Suppressor macrophage treated with lipopolysaccharide for 1 hour (primary cell): ENCODE data around the gene PPP1R26.
"Not testable (repeated sequence)": the region's sequence is repeated elsewhere in the genome, so short reads cannot be mapped to it uniquely, and the experiment has no call there.

Experiments
- DNase-seq, 3 donors: peaks; one replicate each; pipeline ENCODE4 v3.0.0-alpha.2; 2020 to 2022

Gene PPP1R26

DNA sequence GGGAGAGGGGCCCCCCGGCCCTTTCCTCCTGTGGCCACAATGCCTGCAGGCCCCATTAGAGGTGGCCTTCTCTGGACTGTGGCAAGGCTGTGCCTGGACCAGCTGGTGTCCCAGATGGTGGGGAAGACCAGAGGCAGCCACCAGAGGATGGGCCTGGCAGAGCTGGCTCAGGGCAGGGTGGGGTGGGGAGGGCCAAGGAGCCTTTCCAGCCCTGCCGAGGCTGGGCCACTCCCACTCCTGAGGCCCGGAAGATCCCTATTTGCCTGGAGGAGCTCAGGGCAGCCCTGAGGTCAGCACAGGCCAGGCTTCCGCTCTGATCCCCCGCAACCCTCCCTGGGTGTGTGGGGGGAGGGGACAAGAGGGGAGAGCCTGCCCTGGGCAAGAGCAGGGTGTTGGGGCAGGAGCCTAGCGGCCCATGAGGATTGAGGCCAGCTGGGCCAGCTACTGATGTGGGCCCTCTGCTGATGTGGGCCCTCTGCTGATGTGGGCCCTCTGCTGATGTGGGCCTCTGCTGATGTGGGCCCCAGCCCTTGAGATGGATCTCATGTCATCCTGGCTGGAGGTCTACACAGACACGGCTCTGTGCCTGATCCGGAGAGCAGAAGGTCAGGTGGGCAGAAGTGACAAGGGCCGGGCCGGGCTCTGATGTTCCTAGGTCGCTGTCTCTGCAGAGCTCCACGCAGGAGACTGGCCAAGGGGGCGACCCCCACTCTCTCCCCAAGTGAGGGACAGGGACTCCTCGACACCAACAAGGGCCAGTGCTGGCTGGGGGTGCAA lies 26.9 kb downstream of the PPP1R26 start:
- no peak for DNase-seq

DNA sequence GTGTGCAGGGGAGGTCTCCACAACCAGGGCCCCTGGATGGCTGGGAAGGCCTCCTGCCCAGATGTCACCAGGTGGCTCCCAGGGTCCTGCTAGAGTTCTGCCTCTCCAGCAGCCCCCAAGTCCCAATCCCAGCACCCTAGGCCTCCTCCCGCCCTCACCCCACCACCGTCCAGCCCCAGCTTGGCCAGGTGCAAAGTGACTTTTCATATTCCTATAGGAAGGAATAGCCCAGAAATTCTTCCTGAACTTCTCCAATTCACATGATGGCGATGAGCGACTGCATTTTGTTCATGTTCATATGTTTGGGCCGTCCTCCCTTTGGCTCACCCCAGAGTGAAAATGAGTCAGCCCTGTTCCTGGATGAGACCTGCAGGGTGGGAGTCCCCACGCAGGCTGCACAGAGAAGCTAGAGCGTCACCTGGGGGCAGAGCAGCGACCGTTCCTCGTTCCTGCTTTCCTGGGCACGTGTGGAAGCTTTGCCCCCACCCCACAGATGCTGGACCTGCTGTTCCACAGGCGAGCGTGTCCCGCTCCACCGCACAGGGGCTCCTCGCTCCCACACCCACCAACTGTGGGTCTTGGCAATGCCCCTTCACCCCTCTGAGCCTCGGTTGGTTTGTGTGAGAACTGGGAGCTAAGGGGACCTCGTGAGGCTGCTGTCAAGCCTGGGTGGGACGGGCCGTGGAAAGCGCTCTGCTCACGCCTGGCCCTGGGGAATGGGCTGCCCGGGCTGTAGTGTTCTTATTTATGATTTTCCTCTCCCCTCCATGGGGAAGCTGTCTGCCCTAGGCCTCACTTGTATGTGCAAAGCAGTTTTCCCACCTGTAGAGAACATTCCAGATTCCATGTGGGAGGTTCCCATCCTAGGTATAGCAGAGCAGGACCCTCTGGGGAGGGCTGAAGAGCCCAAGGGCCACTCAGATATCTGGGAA lies 27.8 kb downstream of the PPP1R26 start:
- DNase-seq, result no peak

DNA sequence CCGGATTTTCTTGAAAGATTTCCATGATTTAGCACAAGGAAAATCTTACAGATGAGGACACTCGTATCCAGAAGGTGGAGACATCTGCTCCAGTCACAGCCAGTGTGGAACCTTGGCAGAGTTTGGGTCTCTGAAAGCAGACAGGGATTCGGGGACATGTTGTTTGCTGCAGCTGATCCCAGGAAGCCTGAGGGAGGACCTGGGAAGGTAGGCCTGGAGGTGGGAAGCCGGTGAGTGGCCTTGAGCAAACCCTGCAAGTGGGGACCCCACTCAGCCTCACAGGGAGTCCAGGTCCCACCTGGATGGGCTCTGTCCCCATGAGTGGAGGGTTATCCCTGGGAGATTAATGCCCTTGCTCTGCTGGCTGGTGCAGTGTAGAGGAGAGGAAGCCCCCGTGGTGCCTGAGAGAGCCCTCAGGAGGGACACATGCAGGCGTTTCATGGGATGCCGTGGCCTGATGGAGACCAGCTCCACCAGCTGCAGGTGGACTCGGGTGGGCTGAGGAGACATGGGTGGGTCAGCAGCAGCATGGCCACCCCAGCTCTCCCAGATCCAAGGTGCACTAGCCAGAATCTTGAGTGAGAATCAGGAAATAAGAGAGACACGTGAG lies 28.7 kb downstream of the PPP1R26 start:
- DNase-seq, result no peak

GRCh38 chr9:135509458-135509857 lies 29.9 kb downstream of the PPP1R26 start:
- DNase-seq, result no peak

DNA sequence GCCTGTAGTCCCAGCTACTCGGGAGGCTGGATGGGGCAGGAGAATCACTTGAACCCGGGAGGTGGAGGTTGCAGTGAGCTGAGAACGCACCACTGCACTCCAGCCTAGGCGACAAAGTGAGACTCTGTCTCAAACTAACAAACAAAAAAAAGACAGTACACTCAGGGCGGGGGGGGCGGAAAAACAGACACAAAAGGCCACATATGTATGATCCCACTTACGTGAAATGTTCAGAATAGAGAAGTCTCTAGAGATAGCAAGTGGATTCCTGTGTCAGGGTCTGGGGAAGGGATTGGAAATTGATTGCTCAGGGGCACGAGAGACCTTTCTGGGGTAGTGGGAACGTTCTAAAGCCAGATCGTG lies 32.6 kb downstream of the PPP1R26 start:
- no peak for DNase-seq

- no peak for DNase-seq
Observed at GRCh38 chr9:135512904-135513303, 33.3 kb downstream of the PPP1R26 start.

DNA sequence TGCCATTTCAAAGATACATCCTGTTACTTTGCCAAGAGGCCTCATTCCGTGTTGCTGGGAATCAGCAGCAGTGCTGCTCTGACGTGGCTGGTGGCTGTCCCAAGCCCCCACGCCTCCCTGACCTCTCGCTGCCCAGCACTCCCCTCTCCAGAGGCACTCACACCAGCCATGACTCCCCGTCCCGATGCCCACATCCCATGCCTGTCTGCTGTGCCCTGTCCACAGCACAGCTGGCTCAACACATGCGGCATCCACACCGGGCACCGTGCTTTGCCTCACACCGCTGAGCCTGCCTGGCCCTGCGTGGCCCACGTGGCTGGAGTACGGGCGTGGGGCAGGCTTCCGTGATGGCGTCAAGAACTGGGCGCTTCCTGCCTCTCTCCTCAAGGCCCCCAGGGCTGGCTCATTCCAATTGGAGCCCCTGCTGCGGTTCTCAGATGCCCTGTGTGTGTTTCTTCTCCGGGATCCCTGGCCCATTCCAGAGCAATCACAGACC lies 33.8 kb downstream of the PPP1R26 start:
- DNase-seq, result no peak

GRCh38 chr9:135513906-135514305 lies 34.3 kb downstream of the PPP1R26 start:
- DNase-seq, result not testable (repeated sequence)

DNA sequence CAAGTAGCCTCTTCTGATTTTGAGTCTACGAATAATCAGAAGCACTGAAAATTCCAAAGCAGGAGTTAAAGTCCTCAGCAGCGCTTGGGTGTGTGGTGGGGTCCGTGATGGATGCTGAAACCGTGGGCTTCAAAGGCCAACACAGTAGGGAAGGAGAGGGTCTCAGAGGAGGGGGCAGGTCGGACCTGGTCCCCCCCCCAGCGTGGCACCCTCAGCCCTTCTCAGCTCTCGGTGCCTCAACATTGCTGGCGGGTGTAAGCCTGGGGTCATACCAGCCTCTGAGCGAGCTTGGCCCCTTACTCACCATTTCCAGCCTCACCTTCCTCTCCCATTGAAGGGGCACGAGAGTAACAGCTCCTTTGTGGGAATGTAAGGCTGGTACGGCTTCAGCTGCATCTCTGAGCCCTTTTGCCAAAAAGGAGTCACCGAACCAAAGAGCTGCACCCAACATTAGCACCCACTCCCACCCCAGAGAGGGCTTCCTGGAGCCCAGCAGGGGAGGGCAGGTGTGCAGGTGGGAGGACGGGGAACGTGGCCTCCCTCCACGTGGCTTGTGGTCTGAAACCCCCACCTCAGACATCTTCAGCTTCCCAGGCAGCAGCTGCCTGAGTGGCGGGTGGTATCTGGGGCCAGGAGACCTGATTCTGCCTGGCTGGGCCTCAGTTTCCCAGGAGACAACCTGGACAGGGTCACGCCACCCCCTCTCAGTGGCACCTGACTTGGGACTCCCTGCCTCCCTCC lies 34.9 kb downstream of the PPP1R26 start:
- no peak for DNase-seq

DNA sequence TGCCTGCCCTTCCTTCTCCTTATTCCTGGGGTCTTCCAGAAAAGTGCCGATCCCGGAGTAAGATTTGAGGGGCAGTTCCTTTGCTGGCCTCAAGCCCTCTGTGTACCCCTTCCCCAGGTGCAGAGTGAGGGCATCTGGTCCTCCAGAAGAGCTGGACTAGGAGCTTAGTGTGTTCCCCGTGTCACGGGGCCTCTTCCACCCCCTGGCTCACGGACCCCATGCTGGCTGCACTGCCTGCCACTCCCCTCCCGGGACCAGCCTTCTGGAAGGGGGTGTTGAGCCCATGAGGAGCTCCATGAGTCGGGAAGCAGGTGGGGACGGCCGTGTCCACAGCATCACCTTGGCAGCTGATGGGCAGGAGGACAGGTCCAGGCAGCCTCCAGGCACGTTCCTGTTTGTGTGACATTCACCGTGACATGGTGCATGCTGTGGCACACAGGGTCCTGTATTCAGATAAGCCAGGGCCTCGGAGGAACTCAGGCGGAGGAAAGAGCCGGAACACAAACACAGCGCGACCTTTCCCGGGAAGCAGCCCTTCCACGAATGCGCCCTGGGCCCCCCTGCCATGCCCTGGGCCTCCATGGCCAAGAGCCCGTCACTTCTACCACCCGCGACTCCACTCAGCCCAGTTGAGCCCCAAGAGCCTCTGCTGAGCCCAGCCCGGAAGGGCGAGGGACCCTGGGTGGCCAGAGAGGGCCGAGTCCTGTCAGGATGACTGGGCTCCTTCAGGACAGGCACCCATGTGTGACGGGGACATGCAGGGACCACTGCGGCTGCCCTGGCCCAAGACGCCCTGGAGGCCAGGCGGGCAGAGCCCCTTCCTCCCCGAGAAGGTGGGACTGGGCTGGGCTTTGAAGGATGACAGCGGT lies 35.7 kb downstream of the PPP1R26 start:
- DNase-seq, result no peak

- no peak for DNase-seq
Observed at GRCh38 chr9:135516132-135516860, 36.7 kb downstream of the PPP1R26 start.

GRCh38 chr9:135517407-135517822 lies 37.8 kb downstream of the PPP1R26 start:
- no peak for DNase-seq

- no peak for DNase-seq
Observed at GRCh38 chr9:135519179-135519971, 39.8 kb downstream of the PPP1R26 start.

DNA sequence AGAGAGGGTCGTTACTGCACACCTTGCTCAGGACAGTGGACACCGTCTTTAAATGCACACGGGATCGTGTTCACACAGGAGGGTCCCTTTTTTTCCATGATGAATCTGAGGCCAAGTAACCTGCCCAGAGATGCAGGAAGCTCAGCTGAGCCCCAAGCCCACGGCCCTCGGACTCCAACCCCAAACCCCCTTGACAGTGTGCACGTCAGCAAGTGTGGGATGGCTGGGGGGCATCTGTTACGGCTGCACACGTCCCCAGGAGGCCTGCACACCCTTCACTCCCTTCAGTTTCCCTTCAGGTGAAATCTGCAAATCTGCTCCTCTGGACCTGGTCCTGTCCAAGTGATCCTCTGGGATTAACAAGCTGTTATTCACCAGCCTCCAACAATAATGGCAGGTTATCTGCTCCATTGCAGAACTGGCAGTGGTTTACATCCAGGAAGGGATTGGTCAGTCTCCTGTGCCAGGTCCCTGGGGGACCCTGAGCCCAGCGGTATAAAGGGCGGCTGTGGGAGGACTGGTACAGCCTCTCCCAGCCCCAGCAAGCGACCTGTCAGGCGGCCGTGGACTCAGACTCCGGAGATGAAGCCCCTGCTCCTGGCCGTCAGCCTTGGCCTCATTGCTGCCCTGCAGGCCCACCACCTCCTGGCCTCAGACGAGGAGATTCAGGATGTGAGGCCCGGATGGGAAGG lies 41.5 kb downstream of the PPP1R26 start, which contains the start of gene LCN1:
LCN1 (plus strand) TSS at position 525 of the 692 bp plus-strand sequence; CDS start at position 583, 58 bp downstream.
- DNase-seq, result no peak

DNA sequence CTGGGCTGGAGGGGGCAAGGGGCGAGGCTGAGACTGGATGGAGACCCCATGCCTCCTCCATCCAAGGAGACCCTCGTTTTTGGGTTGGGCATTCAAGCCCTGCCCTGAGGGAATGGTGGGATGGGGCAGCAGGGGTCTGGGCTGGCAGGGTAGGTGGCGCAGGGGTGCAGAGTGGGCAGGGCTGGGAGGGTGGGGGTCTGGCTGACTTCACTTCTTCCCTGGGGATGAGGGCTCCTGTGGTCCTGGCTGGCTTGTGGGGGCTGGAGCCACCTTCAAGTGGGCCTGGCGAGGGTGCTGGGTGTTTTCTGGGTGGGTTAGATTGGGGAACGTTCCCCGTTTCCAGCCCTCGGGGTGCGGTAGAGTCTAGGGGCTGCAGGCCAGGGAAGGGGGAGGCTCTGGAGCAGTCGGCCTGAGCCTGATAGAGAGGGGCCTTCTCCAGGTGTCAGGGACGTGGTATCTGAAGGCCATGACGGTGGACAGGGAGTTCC lies 42.1 kb downstream of the PPP1R26 start:
- no peak for DNase-seq

GRCh38 chr9:135522137-135522877 lies 42.7 kb downstream of the PPP1R26 start:
- no peak for DNase-seq

DNA sequence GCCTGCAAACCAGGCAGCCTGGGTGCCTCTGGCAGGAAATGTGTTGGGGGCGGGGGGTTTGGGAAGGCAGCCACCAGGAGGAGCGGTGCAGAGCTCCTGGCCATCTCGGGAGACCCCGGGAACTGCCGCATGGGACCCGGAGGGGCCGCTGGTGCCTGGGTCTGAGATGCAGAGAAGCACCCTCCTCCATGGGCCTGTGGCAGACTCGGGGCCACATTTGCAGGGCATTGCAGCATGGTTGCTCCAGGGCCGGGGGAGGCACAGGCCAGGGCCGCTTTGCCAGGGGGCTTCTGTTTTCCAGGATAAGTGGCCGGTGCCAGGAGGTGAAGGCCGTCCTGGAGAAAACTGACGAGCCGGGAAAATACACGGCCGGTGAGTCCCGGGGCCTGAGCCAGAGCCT lies 43.3 kb downstream of the PPP1R26 start:
- DNase-seq, result no peak

GRCh38 chr9:135523521-135524129 lies 44.0 kb downstream of the PPP1R26 start:
- no peak for DNase-seq
